GM19463 (cell line): ENCODE data around the gene MRPL44.

Experiments
- ATAC-seq: cut with Tn5 transposase; IDR thresholded peaks from one replicate; pipeline ENCODE4 v1.9.1; 2021; ENCODE audit warnings: mild to moderate bottlenecking, moderate library complexity; ENCODE audit not compliant: unreplicated experiment

The MRPL44 gene

DNA sequence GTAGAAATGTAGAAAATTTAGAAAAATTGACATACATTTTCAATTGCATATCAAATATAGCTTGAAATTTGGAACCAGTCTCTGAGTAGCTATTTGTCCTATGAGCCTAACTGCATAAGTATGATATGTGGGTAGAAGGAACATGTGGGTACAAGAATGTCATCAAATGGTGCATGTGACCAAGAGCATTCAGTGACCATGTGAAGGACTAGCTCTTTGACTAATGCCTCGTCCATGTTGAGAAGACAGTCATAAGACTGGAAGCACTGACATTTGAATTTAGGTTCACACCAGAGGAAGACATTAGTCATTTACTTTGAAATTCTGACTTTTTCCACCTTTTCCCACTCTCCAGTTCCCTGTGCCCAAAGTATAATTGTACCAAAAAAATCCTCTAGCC is 12.6 kb downstream of the MRPL44 start:
- ATAC-seq = no peak

DNA sequence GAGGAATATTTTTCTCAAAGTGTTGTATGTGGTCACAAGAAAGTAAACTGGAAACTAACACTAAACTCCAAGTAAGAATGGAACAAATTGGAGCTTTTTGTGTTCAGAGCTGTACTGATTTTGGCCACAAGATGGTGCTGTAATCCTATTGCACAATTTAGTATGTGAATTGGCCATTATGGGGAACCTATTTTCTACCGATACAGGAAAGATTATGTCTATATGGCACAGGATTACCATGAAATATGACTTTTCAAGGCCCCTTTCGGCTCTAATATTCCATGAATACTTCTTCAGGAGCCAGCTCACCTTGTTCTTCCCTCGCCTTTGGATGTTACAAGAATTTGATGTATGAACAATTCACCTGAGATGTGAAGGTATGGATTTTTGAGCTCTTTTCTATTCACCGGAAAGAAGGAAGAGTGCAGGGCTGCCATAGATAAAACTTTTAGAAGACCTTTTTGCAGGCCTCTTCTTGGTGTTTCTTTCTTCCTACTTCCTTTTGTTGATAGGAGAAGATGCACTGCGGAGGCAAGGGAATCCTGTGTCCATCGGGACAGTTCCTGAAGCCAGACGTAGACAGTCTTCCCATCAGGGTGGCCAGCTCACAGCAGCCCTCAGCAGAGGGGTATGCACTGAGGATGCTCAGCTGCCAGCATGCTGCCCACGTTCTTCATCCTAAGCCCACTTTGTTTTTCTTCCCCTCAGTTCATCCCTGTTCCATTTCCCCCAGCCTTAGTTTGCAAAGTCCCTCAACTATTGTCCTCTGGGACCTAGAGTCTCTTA is 13.3 kb downstream of the MRPL44 start:
- peak; percentile 70 for ATAC-seq

DNA sequence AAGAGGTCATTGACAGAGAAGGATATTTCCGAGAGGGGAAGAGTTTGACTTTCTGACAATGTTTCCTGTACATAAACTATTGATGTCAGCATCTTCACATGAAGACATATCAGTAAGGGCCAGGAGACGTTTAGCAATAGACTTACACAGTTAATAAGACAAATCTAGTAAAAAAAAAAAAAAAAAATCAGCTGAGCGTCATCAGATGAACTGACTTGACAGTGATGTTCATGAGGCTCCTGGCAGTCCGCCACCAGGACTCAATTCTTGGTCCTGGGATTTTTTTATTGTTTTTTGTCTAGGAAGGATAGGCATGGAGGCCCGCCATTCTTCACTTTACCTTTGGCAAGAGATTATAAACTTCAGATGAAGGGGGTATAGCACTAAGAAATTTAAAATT is 14.5 kb downstream of the MRPL44 start:
- no peak for ATAC-seq

DNA sequence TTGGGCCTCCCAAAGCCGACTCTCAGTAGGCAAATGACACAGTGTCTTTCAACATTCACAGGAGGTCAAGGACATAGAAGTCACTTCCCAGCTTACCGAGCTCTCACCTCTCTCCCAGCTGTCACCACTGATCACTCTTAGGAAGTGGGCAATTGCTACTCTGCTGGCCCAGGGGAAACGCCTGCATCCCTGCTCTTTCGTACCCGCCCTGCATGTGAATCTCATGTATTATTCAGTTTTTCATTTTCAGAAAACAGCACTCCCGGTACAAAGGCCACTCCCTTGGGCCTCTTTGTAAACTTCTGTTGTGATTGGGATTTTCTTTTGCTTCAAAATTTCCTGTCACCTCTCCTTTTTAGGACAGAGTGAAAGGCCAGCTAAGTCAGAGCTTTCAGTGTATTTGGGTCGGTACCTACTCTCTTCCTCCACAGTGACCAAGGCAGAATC is 15.4 kb downstream of the MRPL44 start:
- no peak for ATAC-seq

DNA sequence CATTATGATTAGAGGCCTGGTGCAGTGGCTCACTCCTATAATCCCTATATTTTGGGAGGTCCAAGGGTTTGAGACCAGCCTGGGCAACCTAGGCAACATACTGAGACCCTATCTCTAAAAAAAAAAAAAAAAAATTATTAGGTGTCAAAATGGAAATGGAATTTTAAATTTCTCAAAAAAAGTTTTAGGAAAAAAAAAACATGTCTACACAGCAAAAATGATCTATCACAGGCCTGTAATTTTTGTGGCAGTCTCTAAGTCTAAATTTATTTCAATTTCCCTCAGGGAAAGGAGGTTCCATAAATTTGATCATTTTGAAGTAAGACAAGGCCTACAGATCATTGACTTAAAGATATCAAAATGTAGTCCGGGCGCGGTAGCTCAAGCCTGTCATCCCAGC is 16.3 kb downstream of the MRPL44 start:
- ATAC-seq = no peak

DNA sequence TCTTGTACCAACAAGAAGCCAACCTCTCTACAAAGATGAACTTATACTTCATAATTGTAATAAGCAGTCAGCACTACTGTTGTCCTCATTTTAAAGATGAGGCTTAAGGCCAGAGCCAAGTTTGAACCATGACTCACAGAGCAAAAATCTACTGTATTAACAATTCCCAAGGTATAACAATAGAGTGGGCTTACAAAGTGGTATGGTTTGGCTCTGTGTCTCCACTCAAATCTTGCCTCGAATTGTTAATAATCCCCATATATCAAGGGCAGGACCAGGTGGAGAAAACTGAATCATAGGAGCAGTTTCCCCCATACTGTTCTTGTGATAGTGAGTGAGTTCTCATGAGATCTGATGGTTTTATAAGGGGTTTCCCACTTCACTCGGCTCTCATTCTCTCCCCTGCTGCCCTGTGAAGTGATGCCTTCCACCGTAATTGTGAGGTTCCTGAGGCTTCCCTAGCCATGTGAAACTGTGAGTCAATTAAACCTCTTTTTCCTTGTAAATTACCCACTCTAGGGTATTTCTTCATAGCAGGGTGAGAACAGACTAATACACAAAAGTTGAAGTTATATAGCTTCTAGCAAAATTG is 19.5 kb downstream of the MRPL44 start:
- no peak for ATAC-seq

DNA sequence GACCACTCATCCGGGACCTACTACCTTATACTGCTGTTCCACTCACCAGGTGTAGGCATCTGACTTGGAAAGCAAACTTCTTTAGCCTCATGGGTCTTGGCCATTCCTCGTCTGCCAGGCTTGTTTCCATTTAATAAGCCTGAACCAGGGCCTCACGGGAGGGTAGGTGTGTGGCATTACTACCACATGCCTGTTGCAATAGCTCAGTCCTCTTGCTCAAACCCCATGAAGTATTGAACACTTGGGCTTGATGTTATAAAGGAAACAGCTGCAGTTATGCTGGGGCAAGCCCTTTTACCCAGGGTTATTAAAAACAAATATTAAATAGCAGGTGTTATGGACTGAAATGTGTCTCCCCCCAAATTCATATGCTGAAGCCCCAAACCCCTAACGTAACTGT is 21.2 kb downstream of the MRPL44 start:
- no peak for ATAC-seq

DNA sequence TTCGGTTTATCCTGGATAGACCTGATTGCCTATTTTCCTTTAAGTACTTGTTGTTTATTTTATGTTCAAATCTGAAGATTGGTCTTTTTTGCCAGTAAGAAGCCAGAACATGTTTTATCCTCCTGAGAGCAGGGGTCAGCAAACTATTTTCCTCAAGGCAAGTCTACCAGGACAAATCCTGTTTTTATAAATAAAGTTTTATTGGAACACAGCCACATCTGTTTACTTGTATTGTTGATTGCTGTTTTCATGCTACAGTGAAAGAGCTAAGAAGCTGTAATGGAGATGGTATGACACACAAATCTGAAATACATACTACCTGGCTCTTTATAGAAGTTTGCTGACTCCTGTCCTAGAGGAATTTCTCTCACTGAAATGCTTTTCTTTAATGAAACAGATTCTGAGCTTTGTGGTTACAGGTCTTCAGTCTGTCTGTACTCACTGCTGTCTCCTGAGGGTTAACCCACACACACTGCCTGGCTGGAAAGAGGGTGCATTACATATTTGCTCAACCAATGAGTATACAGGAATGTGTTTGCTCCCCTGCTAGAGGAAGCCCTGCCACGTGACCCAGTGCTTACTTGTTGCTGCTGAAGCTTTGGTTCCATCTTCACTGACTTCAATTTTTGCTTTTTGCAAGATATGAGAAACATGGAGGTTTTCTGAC is 22.6 kb downstream of the MRPL44 start:
- ATAC-seq = no peak

DNA sequence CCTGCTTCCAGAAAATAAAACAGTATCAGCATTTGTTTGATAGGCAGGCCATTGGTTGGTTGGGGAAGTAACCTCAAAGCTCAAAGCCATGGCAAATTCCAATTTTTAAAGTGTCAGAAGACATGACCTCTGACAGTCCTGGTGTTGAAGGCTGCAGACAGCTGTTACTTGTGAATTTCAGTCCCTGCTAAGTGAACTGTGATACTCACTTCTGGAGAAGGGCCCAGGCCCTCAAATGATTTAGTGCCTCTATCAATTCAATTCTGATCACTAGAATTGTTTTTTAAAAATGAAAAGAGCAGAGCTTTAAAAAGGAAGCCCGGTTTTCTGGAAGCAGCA is 23.1 kb downstream of the MRPL44 start:
- no peak for ATAC-seq

DNA sequence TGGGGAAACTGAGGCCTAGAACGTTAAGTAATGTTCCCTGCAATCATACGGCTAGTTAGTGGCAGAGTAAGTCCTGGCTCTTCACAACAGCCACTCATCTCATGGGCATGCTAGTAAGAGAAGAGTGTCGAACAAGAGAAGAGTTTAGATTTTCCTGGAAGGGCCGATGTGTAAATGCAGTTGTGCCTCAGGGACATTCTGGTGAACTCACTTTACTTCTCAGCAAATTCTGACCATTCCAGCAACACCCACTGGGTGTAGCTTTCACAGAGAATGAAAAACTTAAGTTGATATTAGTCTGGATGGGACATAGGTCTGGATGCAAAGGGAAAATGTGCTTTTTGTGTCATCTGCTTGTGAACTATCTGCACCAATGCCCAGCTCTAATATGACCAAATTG is 23.5 kb downstream of the MRPL44 start:
- no peak for ATAC-seq

DNA sequence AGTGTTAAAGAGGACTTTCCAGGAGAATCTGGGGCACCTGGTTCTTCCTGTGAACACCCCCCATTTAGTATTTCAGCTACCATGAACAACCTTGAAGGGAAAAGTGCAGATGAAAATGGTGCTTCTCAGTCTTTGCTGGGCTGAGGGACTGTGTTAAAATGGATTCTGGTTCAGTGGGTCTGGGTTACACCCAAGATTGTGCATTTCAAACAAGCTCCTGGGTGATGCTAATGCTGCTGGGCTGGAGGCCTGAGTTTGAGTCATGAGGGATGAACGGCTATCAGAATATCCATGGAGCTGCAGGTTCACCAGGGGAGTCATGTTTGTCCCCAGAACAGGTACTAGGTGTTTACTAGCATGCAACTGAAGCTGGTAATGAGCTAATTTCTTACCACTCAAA is 24.0 kb downstream of the MRPL44 start:
- no peak for ATAC-seq

DNA sequence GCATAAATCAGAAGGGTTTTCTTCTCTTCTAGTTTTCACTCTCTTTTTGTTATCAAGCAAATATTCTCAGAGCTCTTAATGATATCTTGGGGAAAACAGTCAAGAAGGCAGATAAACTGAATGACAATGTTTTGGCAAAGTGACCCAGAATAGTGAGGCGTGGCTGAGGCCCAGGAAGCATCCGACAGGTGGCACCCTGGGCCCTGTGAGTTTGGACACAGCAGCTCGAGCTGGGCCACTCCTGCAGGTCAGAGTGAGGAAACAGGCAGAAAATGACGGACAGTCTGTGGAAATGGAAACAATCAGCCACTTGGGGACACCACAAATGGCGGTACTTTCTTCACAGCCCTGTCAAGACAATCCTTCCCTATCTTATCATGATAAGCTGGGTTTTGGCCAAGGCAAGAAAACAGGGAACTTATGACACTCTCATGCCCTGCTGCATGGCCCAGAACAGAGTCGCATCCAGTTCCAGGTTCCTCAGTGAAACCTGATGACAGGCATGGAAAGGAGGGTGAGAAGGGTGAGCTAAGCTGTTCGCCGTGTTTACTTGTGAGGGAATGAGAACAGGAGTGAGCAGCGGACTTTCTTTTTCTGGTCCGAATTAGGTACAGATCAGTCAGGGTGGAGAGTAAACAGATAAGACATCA is 32.1 kb downstream of the MRPL44 start:
- no peak for ATAC-seq

DNA sequence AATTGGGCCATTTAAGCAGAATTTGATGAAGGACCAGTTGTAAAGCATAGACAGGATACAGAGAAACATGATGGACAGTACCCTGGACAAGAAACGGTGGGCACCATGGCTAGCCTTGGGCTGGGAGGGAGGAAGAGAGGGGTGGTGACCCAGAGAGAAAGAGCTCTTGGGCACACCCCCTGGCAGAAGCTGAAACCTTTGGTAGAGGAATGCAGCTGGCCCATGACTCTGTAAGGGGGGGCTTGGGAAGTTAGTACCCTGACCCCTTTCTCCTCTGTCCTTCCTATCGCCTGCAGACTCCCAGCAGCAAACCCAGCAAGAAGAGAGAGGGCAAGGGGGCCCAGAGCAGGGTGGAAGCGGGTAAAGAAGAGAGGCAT is 32.6 kb downstream of the MRPL44 start:
- ATAC-seq = no peak

DNA sequence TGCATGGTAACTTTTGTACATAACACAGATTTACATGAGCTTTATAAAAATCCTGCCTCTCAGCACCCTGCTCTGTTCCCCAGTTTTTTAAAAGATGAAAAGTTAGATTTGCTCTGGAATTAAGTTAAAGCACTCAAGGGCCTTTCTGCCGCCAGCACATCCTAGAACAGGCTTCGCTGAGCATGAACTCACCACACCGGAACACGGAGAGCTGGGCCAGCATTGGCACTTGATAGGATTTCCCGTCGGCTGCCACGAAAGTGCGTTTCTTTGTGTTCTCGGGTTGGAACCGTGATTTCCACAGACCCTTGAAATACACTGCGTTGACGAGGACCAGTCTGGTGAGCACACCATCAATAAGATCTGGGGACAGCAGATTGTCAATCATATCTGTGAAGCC is 34.3 kb downstream of the MRPL44 start:
- no peak for ATAC-seq

DNA sequence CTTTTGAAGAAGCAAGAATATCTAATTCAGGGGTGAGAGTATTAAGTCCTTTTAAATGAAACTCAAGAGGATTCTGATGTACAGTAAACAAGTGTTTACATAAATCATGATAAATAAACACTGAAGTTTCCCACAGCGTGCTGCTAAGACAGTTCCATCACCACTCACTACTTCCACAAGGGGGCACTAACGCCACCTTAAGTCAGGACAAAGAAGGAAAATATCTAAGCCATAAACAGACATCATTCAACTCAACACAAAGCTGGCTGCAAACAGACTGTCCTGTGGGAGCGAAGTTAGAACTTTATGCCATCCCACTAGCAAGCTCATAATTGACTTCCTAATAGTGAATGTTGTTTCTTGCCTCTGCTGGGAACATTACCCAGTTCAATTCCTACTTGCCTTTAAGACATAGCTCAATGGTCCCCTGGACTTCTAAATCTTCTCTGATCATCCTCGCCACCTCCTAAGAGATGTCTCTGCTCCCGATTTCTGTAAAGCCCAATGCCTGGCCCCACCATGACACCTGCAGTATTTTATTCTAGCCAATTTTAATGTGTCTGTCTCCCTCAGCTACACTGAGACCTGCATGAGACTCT is 36.5 kb downstream of the MRPL44 start:
- no peak for ATAC-seq

DNA sequence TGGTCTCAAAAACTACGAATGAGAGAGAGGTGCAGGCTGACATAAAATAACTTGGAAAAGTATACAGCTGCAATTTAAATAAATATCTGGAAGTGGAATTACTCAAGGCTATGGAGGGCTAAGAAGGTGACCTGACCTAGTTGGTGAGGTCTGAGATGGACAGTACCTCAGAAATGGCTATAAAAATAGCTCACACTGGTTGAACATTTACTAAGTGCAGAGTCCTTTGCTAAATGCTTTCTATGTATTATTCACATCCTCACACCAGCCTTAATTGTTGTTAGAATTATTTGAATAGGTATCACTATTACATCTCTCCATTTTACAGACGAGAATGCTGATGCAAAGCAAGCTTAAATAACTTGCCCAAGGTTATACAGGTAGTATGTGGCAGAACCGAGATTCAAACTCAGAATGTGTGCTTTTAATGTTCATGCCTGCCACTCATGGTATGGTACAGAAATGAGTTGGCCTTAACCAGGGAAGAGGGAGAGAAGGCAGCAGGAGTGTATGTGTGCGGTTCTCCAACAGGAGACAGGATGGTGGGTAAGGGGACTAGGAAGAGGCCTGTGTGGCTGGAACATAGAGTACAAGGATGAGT is 37.4 kb downstream of the MRPL44 start:
- peak; percentile 48 for ATAC-seq

DNA sequence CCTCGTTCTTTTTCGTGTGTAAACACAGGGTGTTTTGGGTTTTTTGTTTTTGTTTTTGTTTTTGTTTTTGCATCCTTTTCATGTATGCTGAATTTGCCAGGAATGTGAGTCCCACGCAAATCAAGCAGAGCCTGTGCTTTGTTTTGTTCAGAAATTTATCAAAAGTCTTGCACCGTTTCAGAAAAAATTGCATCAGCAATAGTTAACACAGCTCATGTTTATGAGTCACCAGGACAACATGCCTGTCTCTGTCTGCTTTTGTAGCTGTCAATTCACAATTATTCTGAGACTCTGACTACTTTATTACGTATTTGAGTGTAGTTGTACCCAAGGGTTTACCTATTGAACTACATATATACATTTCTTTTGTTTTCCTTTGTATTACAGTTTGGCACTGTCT is 38.3 kb downstream of the MRPL44 start:
- no peak for ATAC-seq

DNA sequence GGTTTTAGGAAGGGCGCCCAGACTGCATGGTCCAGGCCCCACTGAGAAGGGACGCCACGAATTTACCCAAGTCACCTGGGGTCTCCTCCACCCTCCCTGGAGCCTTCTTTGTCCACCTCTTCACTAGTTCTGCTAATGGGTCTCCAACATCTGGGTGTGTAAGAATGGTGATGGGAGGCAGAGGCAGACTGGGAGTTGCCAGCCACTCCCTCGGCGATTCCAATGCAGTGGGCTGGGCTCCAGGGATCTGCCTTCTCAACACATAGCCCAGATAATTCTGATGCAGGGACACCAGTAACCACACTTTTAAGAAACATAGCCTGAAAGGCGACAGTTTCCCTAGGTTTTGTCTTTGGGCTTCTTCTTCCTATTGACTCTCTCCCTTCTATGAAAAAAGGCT is 39.1 kb downstream of the MRPL44 start:
- ATAC-seq = no peak

DNA sequence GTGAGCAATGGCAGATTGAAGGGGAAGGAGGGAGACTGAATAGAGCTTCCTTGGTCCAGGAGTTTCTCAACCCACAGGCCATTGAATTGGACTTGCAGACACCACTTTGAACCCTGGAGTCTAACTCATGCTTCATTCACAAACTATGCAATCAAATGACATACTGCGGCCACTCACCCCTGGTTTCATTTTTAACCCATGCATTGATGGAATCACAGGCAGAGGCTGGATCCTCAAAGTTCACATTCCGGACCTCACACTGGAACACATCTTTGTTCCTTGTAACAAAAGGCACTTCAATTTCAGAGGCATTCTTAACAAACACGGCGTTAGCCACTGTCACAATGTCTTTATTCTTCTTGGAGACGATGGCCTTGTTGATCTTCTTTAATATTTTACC is 40.7 kb downstream of the MRPL44 start:
- no peak for ATAC-seq

DNA sequence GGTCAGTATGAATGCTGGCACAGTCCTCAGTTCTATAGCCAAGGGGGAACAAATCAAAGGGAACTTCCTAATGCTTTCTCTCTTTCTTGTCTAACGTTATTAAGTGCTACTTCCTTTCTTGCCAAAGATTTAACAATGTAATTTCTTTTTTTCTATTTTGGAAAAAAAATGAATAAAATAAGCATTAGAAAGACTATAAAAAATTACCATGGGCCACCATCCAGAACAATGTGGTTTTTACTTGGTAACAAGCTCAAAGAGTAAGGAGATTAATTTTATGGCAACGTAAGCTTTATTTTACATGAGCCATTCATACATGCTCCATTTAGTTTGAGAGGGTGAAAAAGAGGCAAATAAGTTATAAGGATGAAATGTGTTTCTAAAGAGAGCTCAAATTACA is 41.7 kb downstream of the MRPL44 start:
- no peak for ATAC-seq

DNA sequence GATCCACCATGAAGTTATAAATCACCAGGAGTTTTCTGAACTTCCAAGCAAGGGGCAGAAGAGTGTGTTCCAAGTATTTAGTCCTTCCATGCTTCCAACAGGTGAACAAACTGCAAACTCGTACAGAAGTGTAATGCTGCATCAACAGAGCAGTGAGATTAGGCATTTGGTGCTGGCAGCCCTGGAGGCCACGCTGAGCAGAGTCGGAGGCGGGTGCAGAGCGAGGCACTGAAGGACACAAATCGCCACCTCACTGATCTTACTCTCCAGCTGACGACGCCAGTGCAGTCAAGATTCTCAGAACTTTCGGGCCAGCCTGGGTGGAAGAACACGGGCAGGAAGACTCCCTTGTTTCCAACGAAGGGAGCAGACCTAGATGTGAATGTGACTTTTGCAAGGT is 42.6 kb downstream of the MRPL44 start:
- ATAC-seq = no peak
